ENCODE measurements around the gene GNAI1.
A peak's percentile ranks its signal among the peaks of the same experiment; 100 is the strongest.

GNAI1 gene

DNA sequence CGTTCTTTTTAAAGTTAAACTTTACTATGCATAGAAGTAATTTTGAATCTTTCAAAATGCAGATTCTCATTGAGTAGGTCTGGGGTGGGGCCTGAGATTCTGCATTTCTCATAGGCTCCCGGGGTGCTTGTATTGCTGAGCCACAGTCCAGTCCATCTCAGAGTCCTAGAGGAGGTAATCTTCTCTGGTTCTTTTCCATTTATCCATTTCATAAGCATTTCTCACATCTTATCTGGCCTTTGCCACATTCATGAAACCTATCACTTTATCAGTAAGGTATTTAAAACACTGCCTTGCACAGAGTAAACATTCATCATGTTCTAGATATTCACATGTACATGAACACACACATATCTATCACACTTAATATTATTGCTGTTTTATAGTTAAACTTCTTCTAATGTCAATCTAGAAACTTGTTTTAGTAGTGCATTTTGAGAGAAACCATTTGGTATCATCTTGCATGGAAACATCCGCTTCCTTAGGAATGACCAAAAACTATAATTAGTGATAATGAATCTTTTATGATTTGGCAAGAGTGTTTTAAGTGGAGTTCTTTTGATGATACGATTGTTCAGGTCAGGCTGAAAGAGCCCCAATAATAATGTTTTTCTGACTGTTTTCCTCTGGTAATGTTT is 12.0 kb downstream of the GNAI1 start:
- no peak overlapping the region for H3K4me3 ChIP-seq (ENCODE audit: low read depth, low read length)
- no peak for DNase-seq
- H3K27me3 ChIP-seq (replicated peaks): no peaks in the 10 kb centered on the region
- H3K27ac ChIP-seq: peak overlapping the region; percentile 88
- in situ Hi-C loops (cut with HindIII; ENCODE audit: low pct_ligation_motif_present, low sequenced_read_pairs): no loop called here
- TF ChIP-seq, protein P1, sequence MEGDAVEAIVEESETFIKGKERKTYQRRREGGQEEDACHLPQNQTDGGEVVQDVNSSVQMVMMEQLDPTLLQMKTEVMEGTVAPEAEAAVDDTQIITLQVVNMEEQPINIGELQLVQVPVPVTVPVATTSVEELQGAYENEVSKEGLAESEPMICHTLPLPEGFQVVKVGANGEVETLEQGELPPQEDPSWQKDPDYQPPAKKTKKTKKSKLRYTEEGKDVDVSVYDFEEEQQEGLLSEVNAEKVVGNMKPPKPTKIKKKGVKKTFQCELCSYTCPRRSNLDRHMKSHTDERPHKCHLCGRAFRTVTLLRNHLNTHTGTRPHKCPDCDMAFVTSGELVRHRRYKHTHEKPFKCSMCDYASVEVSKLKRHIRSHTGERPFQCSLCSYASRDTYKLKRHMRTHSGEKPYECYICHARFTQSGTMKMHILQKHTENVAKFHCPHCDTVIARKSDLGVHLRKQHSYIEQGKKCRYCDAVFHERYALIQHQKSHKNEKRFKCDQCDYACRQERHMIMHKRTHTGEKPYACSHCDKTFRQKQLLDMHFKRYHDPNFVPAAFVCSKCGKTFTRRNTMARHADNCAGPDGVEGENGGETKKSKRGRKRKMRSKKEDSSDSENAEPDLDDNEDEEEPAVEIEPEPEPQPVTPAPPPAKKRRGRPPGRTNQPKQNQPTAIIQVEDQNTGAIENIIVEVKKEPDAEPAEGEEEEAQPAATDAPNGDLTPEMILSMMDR (IDR thresholded peaks at IDR 0.05; ENCODE audit: low read depth, low read length, missing control alignments): no peak
- H3K36me3 ChIP-seq (replicated peaks): no peaks in the 10 kb centered on the region

DNA sequence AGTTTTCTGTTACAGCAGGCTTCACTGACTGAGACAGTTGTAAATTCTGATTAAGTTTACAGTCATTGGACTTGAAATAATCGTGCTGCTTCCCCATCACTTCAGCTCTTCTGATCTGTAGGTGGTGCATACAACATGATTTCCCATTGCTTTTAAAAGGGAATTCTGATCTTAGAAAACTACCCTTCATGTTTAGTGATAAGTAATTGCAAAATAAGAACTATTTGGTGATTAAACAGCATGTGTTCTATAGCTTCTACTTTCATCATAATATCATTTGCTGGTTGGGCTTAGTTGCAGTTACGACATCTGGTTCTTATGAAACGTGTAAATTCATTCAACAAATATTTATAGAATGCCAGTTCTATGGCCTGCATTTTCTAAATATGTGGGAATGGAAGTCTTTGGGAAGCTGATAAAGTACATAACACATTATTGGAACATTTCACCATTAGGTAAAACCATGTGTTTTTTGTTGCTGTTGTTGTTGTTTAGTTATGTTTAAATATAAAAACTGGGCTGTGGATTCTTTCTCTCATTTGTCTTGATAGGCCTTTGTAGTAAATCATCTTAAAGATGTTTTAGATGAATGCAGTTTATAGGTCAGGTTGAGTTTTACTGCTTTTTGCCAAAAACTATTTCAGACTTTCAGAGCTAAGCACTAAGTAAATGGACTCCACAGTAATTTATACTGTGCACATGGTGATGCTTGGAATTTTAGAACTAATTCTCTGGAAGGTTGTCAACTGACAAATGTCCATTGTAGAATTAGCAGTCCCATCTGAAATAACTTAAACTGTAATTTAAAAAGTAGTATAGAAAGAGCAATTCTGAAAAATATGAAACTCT is 13.1 kb downstream of the GNAI1 start:
- in situ Hi-C loops (cut with HindIII; ENCODE audit: low pct_ligation_motif_present, low sequenced_read_pairs): no loop called here
- peak; percentile 51 for DNase-seq

DNA sequence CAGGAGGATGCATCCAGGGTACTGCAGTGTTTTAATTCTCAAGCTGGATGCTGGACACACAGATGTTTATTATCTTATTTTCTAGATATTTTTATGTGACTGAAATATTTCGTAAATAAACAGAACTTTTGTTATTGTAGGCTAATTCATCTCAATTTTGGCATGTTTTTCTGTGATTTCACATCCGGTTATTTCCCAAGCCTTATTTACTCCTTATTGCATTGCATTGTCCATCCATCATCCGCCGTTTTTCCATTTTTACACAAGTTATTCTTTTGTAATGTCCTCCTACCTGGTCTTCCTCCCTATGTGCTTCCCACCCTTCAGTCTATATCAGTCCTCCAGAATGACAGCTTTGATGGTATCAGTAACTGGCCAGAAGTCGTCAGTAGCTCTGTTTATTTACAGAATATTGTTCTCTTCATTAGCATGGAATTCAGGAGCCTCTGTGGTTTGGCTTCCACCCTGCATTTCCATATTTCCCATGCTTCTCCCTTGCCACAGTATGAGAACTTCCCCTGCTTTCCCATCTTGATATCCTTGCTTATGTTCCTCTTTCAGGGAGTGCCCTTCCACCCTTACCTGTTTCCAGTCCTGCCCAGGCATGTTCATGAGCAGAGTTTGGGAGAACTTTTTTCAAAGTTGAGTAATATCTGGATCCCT is 16.1 kb downstream of the GNAI1 start:
- peak; percentile 41 for DNase-seq
- Histone ChIP-seq H3K27ac (no peak overlapping the region), H3K4me3 (ENCODE audit: low read depth, low read length) (no peak overlapping the region), H3K36me3 (replicated peaks) (no peaks in the 10 kb centered on the region), H3K27me3 (replicated peaks) (no peaks in the 10 kb centered on the region)
- TF ChIP-seq, protein P1 (IDR thresholded peaks at IDR 0.05; ENCODE audit: low read depth, low read length, missing control alignments): no peak
- in situ Hi-C loops (cut with HindIII; ENCODE audit: low pct_ligation_motif_present, low sequenced_read_pairs): no loop called here

More for the DNA sequence above, 13.1 kb downstream of the GNAI1 start:
- Histone ChIP-seq H3K27me3 (replicated peaks) (no peaks in the 10 kb centered on the region), H3K4me3 (ENCODE audit: low read depth, low read length) (no peak overlapping the region), H3K27ac (peak overlapping the region; percentile 88), H3K36me3 (replicated peaks) (no peaks in the 10 kb centered on the region)
- TF ChIP-seq, protein P1 (IDR thresholded peaks at IDR 0.05; ENCODE audit: low read depth, low read length, missing control alignments): no peak

DNA sequence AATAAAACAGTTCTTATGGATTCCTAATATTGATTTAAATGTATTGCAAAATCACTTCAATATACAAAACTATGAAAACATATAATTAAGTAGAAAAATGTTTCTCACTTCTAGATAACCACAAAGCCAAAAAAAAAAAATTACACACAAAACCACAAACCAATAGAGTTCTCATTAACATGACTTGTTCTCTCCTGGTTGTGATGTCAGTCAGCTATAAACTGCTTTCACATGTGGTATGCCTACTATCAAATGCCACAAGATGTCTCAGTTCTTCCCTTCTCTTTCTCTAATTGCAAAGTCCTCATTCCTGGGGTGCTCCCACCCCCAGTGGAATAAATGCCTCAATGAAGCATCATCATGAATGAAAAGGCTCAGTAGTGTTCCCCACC is 16.6 kb downstream of the GNAI1 start:
- Histone ChIP-seq H3K36me3 (replicated peaks) (no peaks in the 10 kb centered on the region), H3K27me3 (replicated peaks) (no peaks in the 10 kb centered on the region), H3K27ac (no peak overlapping the region), H3K4me3 (ENCODE audit: low read depth, low read length) (no peak overlapping the region)
- TF ChIP-seq, protein P1 (IDR thresholded peaks at IDR 0.05; ENCODE audit: low read depth, low read length, missing control alignments): no peak
- no peak for DNase-seq
- in situ Hi-C loops (cut with HindIII; ENCODE audit: low pct_ligation_motif_present, low sequenced_read_pairs): no loop called here

DNA sequence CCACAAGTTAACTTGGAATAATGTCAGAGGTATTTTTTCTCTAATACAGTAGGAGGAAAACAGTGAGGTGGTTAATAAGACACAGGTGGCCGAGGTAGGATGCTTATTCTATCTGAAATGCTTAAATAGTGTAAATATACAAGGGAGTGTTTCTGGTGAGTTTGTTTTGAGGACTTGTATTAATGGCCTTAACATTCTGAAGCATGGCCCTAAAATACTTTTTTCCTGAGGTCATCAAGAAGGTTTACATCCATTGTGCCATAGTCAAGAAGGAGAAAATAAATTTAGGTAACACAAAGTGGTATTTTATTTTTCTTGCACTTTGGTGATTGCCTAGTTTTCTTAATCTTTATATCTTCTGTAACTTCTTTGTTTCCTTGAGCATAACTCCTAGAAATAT is 18.8 kb downstream of the GNAI1 start:
- Histone ChIP-seq H3K4me3 (ENCODE audit: low read depth, low read length) (no peak overlapping the region), H3K36me3 (replicated peaks) (no peaks in the 10 kb centered on the region), H3K27me3 (replicated peaks) (no peaks in the 10 kb centered on the region), H3K27ac (no peak overlapping the region)
- in situ Hi-C loops (cut with HindIII; ENCODE audit: low pct_ligation_motif_present, low sequenced_read_pairs): no loop called here
- TF ChIP-seq, protein P1 (IDR thresholded peaks at IDR 0.05; ENCODE audit: low read depth, low read length, missing control alignments): no peak
- no peak for DNase-seq
